ENCODE results near the gene PDILT.

DNA sequence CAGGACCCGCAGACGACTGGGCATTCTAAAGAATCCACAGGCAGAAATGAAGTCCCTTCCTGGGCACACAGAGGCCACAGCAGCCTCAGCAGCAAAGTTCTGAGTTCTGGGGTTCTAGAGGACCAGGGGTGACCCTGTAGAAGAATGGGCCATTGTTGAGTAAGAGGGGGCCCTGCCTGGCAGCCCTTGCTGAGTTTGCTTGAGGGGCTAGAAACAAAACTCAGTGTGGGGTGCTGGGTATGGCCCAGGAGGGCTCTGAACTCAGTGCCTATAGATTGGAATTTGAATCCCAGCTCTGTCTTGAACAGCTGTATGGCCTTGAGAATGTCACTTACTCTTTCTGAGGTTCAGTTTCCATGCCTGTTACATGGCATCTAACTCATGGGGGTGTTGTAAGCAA lies at the start of gene PDILT:
- TF ChIP-seq, protein P1, sequence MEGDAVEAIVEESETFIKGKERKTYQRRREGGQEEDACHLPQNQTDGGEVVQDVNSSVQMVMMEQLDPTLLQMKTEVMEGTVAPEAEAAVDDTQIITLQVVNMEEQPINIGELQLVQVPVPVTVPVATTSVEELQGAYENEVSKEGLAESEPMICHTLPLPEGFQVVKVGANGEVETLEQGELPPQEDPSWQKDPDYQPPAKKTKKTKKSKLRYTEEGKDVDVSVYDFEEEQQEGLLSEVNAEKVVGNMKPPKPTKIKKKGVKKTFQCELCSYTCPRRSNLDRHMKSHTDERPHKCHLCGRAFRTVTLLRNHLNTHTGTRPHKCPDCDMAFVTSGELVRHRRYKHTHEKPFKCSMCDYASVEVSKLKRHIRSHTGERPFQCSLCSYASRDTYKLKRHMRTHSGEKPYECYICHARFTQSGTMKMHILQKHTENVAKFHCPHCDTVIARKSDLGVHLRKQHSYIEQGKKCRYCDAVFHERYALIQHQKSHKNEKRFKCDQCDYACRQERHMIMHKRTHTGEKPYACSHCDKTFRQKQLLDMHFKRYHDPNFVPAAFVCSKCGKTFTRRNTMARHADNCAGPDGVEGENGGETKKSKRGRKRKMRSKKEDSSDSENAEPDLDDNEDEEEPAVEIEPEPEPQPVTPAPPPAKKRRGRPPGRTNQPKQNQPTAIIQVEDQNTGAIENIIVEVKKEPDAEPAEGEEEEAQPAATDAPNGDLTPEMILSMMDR (IDR thresholded peaks at IDR 0.05): no peak
- no peak for TF ChIP-seq POLR2A (IDR thresholded peaks at IDR 0.05)
